ENCODE results near the gene TNFAIP8.

The TNFAIP8 gene

GRCh38 chr5:119329666-119330065 lies 26.2 kb upstream of the TNFAIP8 start:
- no peak for DNase-seq (ENCODE audit: low read depth)

GRCh38 chr5:119330367-119331183 lies 25.2 kb upstream of the TNFAIP8 start:
- no peak for DNase-seq (ENCODE audit: low read depth)

- no peak for DNase-seq (ENCODE audit: low read depth)
Observed at GRCh38 chr5:119331566-119332095, 24.2 kb upstream of the TNFAIP8 start.

DNA sequence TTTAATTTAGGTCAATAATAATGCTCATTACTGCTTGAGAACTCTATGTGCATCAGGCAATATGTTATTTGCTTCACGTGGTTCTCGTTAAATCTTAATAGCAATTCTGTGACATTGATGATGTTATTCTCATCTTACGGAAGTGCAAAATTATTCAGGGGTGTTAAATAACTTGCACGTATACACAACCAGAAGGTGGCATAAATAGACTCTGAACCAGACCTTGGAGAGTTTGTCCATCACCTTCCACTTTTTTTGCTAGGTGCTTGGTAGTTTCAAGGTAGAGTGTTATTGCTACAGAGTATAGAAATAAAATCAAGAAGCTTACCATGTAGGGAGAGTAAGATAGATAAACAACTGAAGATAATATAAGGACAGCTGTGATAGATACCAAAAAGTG lies 23.6 kb upstream of the TNFAIP8 start:
- no peak for DNase-seq (ENCODE audit: low read depth)

DNA sequence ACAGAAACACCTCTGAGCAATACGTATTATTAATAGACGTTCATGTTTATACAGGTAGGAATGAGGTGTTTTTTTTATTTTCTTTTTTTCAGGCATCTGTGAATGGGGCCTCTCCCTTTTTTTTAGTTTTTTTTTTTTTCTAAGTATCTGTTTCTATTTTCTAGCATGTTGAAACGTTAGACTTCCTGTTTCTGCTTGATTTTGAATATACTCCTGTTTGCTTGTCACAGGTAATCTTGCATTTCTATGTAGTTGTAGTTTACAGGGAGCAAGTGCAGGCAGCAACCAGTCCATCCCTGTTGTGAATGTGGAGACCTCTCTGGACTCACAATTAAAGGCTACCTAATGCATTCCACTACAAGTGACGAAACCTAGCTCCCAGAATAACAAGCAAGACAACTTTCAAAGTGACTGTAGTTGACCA lies 22.8 kb upstream of the TNFAIP8 start:
- no peak for DNase-seq (ENCODE audit: low read depth)

GRCh38 chr5:119333421-119333851 lies 22.4 kb upstream of the TNFAIP8 start:
- DNase-seq (ENCODE audit: low read depth): no peak

GRCh38 chr5:119335261-119335677 lies 20.6 kb upstream of the TNFAIP8 start:
- DNase-seq (ENCODE audit: low read depth): no peak

DNA sequence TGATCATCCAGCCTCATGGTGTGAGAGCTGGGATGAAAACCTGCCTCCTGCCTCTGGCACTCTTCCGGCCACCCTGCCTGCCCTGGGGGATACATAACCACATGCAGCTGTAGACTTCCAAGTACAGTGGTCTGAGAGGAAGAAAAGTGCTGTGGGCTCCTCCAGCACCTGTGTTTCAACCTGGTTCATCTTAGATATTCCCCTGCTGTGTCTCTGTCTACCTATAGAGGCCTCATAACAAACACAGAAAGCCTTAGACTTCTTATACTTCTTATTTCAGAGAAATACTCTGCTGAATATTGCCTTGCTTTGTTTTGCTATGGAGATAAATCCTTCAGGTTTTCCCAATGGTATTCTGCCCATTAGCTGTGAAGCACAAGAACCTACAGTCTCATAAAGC lies 19.6 kb upstream of the TNFAIP8 start:
- no peak for DNase-seq (ENCODE audit: low read depth)

DNA sequence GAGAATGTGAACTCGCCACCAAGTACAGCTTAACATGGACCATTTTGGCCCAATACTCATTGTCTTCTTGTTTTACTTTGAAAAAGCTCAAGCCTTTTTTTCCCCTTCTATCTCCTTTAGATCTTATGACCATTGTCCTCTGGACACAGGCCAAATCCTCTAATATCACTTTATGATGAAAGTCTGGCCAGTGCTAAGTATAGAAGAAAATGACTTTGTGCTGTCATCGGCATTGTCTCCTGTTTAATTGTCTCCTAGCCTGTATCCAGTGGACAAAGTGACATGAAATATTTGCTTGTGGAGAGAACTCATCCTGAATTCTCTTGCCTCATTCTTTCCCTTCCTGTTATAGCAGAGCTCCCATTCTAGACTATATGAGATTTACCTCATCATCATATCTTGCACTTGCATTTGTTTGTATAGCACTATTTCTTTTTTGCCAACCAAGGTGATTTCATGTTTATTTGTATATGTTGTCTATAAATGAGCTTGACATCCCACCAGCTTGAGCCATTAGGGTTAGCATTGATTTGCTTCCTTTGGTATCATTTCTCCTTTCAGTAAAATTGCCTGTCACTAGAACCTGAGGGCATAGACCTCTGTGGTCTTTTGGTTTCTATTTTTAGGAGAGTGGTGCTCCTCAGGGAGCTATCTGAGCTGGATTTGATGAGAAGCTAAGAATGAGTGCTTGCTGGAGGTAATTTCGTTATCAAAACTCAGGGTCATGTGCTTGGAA lies 18.8 kb upstream of the TNFAIP8 start:
- no peak for DNase-seq (ENCODE audit: low read depth)

DNA sequence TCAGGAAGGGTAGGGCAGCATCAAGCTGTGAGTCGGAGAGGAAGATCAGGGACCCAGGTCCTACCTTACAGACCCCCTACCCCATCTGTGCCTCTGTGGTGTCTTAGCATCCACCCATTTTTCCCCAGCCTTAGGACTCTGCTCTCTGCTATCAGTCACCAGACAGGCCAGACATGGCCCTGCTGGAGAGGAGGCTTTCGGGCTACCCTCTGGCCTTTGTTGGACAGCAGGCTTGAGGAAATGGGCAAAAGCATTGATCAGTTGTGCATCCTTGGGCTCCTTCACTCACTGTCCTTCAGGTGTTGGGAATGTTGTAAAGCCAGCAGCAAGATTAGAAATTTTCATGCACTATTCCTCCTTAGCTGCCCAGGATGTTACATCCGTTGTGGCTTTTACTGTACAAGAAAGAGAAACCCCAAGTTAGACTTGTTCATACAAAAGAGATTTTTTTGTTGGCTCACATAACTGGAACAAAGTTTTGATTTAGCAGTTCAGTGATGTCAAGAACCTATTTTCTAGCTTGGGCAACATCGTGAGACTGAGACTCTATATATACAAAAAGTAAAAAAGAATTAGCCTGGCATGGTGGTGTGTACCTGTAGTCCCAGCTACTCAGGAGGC lies 17.4 kb upstream of the TNFAIP8 start:
- DNase-seq (ENCODE audit: low read depth): no peak

- DNase-seq (ENCODE audit: low read depth): no peak
Observed at GRCh38 chr5:119339344-119339743, 16.5 kb upstream of the TNFAIP8 start.

DNA sequence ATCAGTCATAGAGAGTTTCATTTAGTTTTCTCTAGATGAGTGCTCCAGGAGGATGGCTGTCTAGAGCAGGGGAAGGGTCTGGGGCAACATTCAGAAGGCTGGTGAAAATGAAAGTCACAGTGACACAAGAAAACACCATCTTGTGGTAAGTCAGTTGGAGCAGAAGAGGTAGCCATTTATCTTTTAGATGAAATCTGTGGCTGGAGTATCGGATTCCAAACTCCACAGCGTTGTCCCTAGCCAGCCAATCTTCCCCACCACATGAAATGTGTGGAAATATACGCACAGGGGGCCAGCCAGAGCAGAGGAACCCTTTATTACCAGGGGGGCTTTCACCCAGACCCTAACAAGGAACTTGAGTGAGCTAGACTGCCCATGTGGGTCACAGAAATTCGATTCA lies 15.9 kb upstream of the TNFAIP8 start:
- no peak for DNase-seq (ENCODE audit: low read depth)

DNA sequence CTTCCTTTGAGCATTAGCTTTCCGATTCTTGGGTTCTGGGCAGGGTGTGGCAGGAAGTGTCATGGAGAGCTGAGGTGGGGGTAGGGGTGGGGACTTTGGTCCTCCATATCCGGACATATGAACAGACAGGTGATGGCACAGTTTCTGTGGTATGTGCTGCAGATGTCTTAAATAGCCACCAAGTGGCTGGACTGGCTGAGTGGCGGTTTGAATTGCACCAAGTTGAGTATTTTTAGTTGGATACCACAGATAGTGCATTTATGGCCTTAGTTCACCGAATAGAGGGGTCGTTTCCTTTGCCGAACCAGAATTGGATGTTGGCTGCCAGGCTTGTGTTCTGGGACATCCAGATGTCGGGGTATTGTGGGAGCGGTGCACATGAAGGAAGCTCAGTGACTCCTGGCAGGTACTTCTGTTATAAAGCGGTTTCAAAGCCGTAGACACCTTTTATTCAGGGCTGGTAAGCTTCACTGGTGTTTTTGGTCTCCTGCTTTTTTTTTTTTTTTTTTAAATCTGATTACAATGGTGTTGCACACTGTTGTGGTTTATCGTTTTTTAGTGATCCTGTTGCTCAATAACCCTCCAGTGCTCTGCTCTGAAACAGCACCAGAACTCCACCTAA lies 15.1 kb upstream of the TNFAIP8 start:
- DNase-seq (ENCODE audit: low read depth): no peak

DNA sequence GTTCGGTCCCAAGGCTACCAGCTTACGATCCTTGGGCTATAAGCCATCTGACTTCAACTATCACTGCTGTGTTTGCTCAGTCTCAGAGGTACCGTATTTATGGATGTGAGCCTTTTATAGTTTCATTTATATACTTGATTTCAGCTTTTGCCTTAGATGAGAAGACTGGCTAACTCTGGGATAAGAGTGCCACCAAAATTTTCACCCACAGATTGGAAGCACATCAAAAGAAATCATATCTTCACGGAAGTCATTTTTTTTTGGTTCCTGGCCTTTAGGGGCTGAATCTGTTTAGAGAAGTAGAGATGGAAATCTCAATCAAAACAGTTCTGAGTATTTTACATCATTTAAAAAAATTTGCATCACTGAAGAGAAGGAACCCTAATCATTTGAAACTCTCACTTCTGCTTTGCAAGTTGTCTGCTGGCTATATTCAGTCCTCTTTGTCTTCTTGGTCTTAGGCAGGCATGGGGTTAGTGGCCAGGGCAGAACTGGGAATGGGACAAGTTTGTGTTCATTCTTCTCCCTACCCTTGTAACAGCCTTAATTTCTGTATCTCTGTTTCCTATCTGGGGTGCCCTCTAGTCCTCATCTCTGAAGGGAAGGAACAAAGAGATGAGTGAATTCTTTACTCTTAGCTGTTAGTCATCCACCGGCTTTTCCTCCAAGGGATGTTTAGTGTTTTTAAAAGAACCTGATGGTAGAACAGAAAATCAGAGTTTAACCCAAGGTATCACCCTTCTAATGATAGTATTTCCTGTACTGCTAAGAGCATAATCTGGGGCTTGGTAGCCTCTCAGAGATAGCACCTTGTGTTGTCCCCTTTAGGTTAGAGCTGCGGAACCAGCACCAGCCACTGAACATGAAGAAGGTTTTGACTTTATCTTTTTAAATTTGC lies 14.1 kb upstream of the TNFAIP8 start:
- DNase-seq (ENCODE audit: low read depth): no peak

- DNase-seq (ENCODE audit: low read depth): no peak
Observed at GRCh38 chr5:119342406-119342805, 13.4 kb upstream of the TNFAIP8 start.

- DNase-seq (ENCODE audit: low read depth): no peak
Observed at GRCh38 chr5:119343052-119343451, 12.8 kb upstream of the TNFAIP8 start.

GRCh38 chr5:119343766-119344165 lies 12.1 kb upstream of the TNFAIP8 start:
- DNase-seq (ENCODE audit: low read depth): no peak

DNA sequence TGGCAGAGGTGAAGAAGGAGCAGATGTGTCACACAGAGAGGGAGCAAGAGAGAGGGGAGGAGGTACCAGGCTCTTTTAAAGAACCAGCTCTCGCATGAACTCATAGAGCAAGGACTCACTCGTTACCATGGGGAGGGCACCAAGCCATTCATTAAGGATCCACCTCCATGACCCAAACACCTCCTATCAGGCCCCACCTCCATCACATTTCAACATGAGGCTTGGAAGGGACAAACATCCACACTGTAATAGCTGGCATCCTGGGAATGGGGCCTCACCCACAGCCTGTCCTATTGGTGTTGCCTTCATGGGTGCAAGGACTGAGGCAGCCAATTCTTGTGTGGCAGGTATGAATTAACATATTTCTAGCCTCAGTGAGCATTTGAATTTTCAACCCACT lies 11.6 kb upstream of the TNFAIP8 start:
- DNase-seq (ENCODE audit: low read depth): no peak

DNA sequence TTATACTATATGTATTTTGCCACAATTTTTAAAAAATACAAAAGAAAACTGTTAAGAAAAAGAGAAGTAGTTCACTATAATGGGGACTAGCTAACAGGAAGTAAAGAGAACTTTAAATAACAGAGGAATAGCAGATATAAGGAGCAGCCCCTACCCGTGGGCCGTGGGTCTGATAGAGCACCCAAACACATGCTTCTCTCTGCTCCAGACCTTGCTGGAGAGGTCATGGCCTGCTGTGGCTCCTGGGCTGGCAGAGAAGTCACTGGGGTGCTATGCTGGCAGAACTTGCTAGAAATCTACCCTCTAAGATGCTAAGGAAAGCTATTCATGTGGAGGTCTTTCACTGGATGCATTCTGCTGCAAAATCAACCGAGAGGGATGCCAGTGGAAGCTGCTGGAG lies 10.0 kb upstream of the TNFAIP8 start:
- no peak for DNase-seq (ENCODE audit: low read depth)

DNA sequence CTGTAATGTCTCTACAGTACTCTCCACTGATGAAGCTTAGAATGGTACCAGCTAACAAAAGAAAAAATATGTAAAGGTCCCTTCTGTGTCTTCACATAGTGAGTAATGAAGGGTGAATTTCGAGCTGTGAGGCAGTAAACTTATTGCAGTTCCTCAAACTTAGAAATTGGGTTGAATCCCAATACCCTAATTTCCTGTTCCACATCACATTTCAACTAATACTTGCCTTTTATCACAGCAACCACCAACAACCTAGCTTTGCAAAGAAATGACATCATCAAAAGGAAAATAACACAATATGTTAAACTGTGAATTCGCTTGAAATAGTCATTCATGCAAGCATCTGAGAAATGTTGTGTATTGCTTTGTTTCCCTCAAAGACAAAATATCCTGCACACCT lies 9.4 kb upstream of the TNFAIP8 start:
- no peak for DNase-seq (ENCODE audit: low read depth)

DNA sequence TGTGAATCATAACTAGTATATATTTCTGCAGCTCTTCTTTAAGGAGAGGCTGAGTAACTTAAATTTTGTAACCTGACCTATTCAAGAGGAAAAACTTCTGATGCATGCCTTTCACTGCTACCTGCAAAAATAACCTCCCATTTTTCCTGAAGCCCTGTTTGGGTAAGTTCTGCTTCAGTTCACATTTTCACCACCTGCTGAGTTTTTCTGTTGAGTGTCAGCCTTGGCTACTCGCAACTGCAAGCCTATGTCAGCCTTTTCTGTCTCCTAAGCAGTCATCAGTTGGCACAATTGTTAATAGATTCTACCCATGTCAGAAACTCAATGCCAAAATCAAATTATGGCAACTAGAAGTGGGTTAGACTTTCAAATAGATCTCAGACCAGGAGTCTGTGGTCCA lies 8.2 kb upstream of the TNFAIP8 start:
- DNase-seq (ENCODE audit: low read depth): no peak
